ENCODE measurements around the gene RNF150.

RNF150 gene

GRCh38 chr4:140865253-140866217 lies 267.7 kb downstream of the RNF150 start:
- no peak for DNase-seq (ENCODE audit: low spot score)

GRCh38 chr4:140863197-140863596 lies 270.1 kb downstream of the RNF150 start:
- no peak for DNase-seq (ENCODE audit: low spot score)

GRCh38 chr4:140862177-140862442 lies 271.2 kb downstream of the RNF150 start:
- DNase-seq (ENCODE audit: low spot score), result no peak

GRCh38 chr4:140861359-140862176 lies 271.7 kb downstream of the RNF150 start:
- DNase-seq (ENCODE audit: low spot score), result peak; percentile 82

GRCh38 chr4:140858897-140859296 lies 274.4 kb downstream of the RNF150 start:
- DNase-seq (ENCODE audit: low spot score), result no peak

- DNase-seq (ENCODE audit: low spot score), result peak; percentile 23
Observed at GRCh38 chr4:140857111-140857510, 276.2 kb downstream of the RNF150 start.

- DNase-seq (ENCODE audit: low spot score), result no peak
Observed at GRCh38 chr4:140856621-140857062, 276.6 kb downstream of the RNF150 start.

GRCh38 chr4:140854168-140854567 lies 279.1 kb downstream of the RNF150 start:
- no peak for DNase-seq (ENCODE audit: low spot score)

GRCh38 chr4:140851804-140852203 lies 281.5 kb downstream of the RNF150 start:
- DNase-seq (ENCODE audit: low spot score), result no peak

- DNase-seq (ENCODE audit: low spot score), result peak; percentile 47
Observed at GRCh38 chr4:140851032-140851636, 282.1 kb downstream of the RNF150 start.

- no peak for DNase-seq (ENCODE audit: low spot score)
Observed at GRCh38 chr4:140849526-140849925, 283.7 kb downstream of the RNF150 start.

- DNase-seq (ENCODE audit: low spot score), result no peak
Observed at GRCh38 chr4:140846736-140847135, 286.5 kb downstream of the RNF150 start.

GRCh38 chr4:140844061-140844460 lies 289.2 kb downstream of the RNF150 start:
- DNase-seq (ENCODE audit: low spot score), result no peak

- no peak for DNase-seq (ENCODE audit: low spot score)
Observed at GRCh38 chr4:140841186-140841585, 292.1 kb downstream of the RNF150 start.

GRCh38 chr4:140839888-140840790 lies 293.1 kb downstream of the RNF150 start:
- DNase-seq (ENCODE audit: low spot score), result no peak

GRCh38 chr4:140839406-140839805 lies 293.9 kb downstream of the RNF150 start:
- no peak for DNase-seq (ENCODE audit: low spot score)

GRCh38 chr4:140837736-140838135 lies 295.5 kb downstream of the RNF150 start:
- DNase-seq (ENCODE audit: low spot score), result no peak

- DNase-seq (ENCODE audit: low spot score), result no peak
Observed at GRCh38 chr4:140834839-140835495, 298.3 kb downstream of the RNF150 start.

GRCh38 chr4:140833280-140833679 lies 300.0 kb downstream of the RNF150 start:
- DNase-seq (ENCODE audit: low spot score), result no peak

GRCh38 chr4:140829825-140830224 lies 303.4 kb downstream of the RNF150 start:
- DNase-seq (ENCODE audit: low spot score), result no peak

- DNase-seq (ENCODE audit: low spot score), result no peak
Observed at GRCh38 chr4:140826701-140827027, 306.6 kb downstream of the RNF150 start.

Data from putamen (tissue), 1 donor.